SH-SY5Y (cell line): Measurements from ENCODE around the gene OR13C4.

Experiments
- GATA2 ChIP-seq: IDR thresholded peaks from 2 replicates; pipeline ENCODE4 v1.6.1; 2011; ENCODE audit warnings: mild to moderate bottlenecking, low read depth, low read length
- GATA3 ChIP-seq: IDR thresholded peaks from 2 replicates; pipeline ENCODE4 v1.6.1; 2011; ENCODE audit warnings: low read depth, mild to moderate bottlenecking, low read length, moderate library complexity

DNA sequence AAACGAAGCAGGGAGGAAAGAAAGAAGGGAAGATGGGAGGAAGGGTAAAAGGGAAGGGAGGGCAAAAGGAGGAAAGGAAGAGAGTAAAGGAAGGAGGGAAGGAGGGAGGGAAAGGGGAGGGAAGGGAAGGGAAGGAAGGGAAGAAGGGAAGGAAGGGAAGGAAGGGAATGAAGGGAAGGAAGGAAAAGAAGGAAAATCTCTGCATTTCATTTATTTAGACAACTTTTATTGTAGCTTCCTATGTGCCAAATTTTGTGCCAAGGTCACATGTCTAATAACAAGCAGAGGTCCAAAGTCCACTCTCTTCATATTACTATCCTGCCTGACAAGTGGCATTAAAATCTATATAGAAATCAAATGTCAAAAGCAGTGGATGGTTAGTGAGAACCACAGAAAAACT lies 12.3 kb upstream of the OR13C4 start:
- TF ChIP-seq GATA2, result no peak
- TF ChIP-seq GATA3, result no peak
